CD14-positive monocyte (primary cell): Measurements from ENCODE around the gene ATL1. TPM values are rescaled to one million over a fixed set of nuclear protein-coding genes. Genes with fewer than 3 reads are reported as not detected.

Experiments
- DNase-seq, 3 donors: peaks; one replicate each; pipeline ENCODE4 v3.0.0-alpha.2; 2011 to 2022
- H2AFZ ChIP-seq: 2 replicates; pipeline ENCODE4 v1.6.0; 2012; ENCODE audit warnings: mild to moderate bottlenecking, low read depth, low read length, inconsistent platforms; ENCODE audit not compliant: insufficient read depth, poor library complexity, severe bottlenecking
- H3K27ac ChIP-seq, 2 donors: 1 replicate in 1 of 2; 2 replicates in 1 of 2; pipeline ENCODE4 v1.5.1; 2012 to 2013; ENCODE audit warnings: low read length in 2 of 2, control low read depth in 1 of 2, inconsistent platforms in 1 of 2, low read depth in 1 of 2, mild to moderate bottlenecking in 1 of 2
- H3K27me3 ChIP-seq, 2 donors: one replicate each; pipeline versions ENCODE4 v1.6.0 to v1.6.1; 2011 to 2013; ENCODE audit warnings: low read length in 2 of 2; ENCODE audit not compliant: control insufficient read depth in 2 of 2, insufficient read depth in 2 of 2
- H3K36me3 ChIP-seq, 2 donors: replicated peaks in 1 of 2; 1 replicate in 1 of 2; 2 replicates in 1 of 2; pipeline versions ENCODE4 v1.5.1 to v1.6.1; 2012 to 2013; ENCODE audit warnings: low read length in 2 of 2, control low read depth in 1 of 2, inconsistent platforms in 1 of 2, mild to moderate bottlenecking in 1 of 2; ENCODE audit not compliant: insufficient read depth in 2 of 2, control insufficient read depth in 1 of 2
- H3K4me1 ChIP-seq, 2 donors: 1 replicate in 1 of 2; 2 replicates in 1 of 2; pipeline versions ENCODE4 v1.5.1 to v1.6.1; 2012 to 2013; ENCODE audit warnings: low read length in 2 of 2, control low read depth in 1 of 2, inconsistent platforms in 1 of 2, mild to moderate bottlenecking in 1 of 2, moderate library complexity in 1 of 2; ENCODE audit not compliant: insufficient read depth in 2 of 2, control insufficient read depth in 1 of 2
- H3K4me2 ChIP-seq: replicated peaks from 2 replicates; pipeline ENCODE3; 2012; ENCODE audit warnings: low read length, moderate library complexity, mild to moderate bottlenecking; ENCODE audit not compliant: poor library complexity, severe bottlenecking; ENCODE audit errors: extremely low read depth
- H3K4me3 ChIP-seq, 3 experiments: fragments of 200-600 bp in 1 of 3; sonication (generic) in 1 of 3; replicated peaks in 1 of 3; 1 replicate in 2 of 3; 2 replicates in 1 of 3; pipeline ENCODE4 v1.5.1; 2011 to 2013; ENCODE audit warnings: low read length in 3 of 3, mild to moderate bottlenecking in 3 of 3, control low read depth in 2 of 3, low read depth in 2 of 3, inconsistent platforms in 1 of 3, moderate library complexity in 1 of 3
- H3K79me2 ChIP-seq: 2 replicates; pipeline ENCODE4 v1.6.0; 2012; ENCODE audit warnings: mild to moderate bottlenecking, control low read depth, inconsistent platforms, low read length, moderate library complexity; ENCODE audit not compliant: insufficient read depth
- H3K9ac ChIP-seq: 2 replicates; pipeline ENCODE4 v1.6.0; 2017; ENCODE audit warnings: low read length, mild to moderate bottlenecking; ENCODE audit not compliant: insufficient read depth, poor library complexity, severe bottlenecking
- H3K9me3 ChIP-seq, 2 donors: replicated peaks in 1 of 2; 1 replicate in 1 of 2; 2 replicates in 1 of 2; pipeline versions ENCODE4 v1.5.1 to v1.6.1; 2012 to 2013; ENCODE audit warnings: low read length in 2 of 2, control low read depth in 1 of 2; ENCODE audit not compliant: control insufficient read depth in 1 of 2, insufficient read depth in 1 of 2
- H4K20me1 ChIP-seq: 2 replicates; pipeline ENCODE4 v1.6.0; 2012; ENCODE audit warnings: mild to moderate bottlenecking, low read length, control low read depth, moderate library complexity; ENCODE audit not compliant: insufficient read depth
- H3K27ac Mint-ChIP-seq, 7 donors: one replicate each; pipeline ENCODE4 v1.8.0; 2020; ENCODE audit warnings: mild to moderate bottlenecking in 7 of 7, mixed read lengths in 7 of 7, moderate library complexity in 6 of 7, inconsistent platforms in 2 of 7
- H3K27me3 Mint-ChIP-seq, 3 donors: one replicate each; pipeline ENCODE4 v1.8.0; 2021 to 2022; ENCODE audit warnings: low read depth in 3 of 3, mild to moderate bottlenecking in 3 of 3, mixed read lengths in 3 of 3, moderate library complexity in 3 of 3, inconsistent platforms in 1 of 3
- H3K36me3 Mint-ChIP-seq, 2 donors: one replicate each; pipeline ENCODE4 v1.8.0; 2020; ENCODE audit warnings: mixed read lengths in 2 of 2, inconsistent platforms in 1 of 2, mild to moderate bottlenecking in 1 of 2
- H3K4me1 Mint-ChIP-seq: one replicate; pipeline ENCODE4 v1.8.0; 2020; ENCODE audit warnings: mild to moderate bottlenecking, mixed read lengths
- H3K4me3 Mint-ChIP-seq, 2 donors: one replicate each; pipeline ENCODE4 v1.8.0; 2020; ENCODE audit warnings: mild to moderate bottlenecking in 2 of 2, mixed read lengths in 2 of 2, moderate library complexity in 1 of 2
- H3K9me3 Mint-ChIP-seq, 7 donors: one replicate each; pipeline ENCODE4 v1.8.0; 2020 to 2022; ENCODE audit warnings: mixed read lengths in 7 of 7, mild to moderate bottlenecking in 6 of 7, moderate library complexity in 6 of 7, inconsistent platforms in 2 of 7
- CTCF ChIP-seq: fragments of 200-600 bp; IDR thresholded peaks from one replicate; pipeline ENCODE4 v1.8.0; 2022; ENCODE audit warnings: antibody characterized with exemption, mild to moderate bottlenecking
- WGBS: methylation state at CpG from one replicate; pipeline ENCODE4 v1.1.5; 2013; ENCODE audit warnings: missing lambda C conversion rate; ENCODE audit not compliant: insufficient coverage; 5-methylcytosine and 5-hydroxymethylcytosine counted together
- intact Hi-C, 2 donors: fragments of 100-400 bp; cut with micrococcal nuclease; formaldehyde crosslinking; loops; one replicate each; pipeline versions ENCODE4 v1.15.0 to v1.15.1; 2023
- polyA plus RNA-seq, 3 donors: library from polyadenylated mRNA; depleted of rRNA in 1 of 3; unstranded in 2 of 3; stranded (reverse) in 1 of 3; fragments of 300-500 nt in 2 of 3; fragments of >200 nt in 1 of 3; fragmentation: Illumina TruSeq in 2 of 3; gene quantifications; 1 replicate in 2 of 3; 2 replicates in 1 of 3; pipeline ENCODE4 v1.2.3, GENCODE V29; 2012 to 2021

Gene ATL1
- polyA plus RNA-seq, 3 donors: 0.36 to 1.1 (median 0.99) TPM

GRCh38 chr14:50656776-50657175, 96.8 kb downstream of the ATL1 start:
- peaks cover 0 to 2% of the 10 kb centered on the region in 2 donors for H3K36me3 ChIP-seq
- H3K9ac ChIP-seq: no peak overlapping the region
- 100% methylated on average over 3 of the region's 6 CpGs for WGBS
- no peak for TF ChIP-seq CTCF
- no peak overlapping the region for H3K27ac Mint-ChIP-seq
- no peaks in the 10 kb centered on the region for H3K9me3 ChIP-seq
- intact Hi-C loops: no loop called here
- no peaks in the 10 kb centered on the region for H4K20me1 ChIP-seq
- H3K4me3 Mint-ChIP-seq: no peak overlapping the region
- peaks cover 1% of the 10 kb centered on the region for H3K4me1 Mint-ChIP-seq
- H3K27me3 Mint-ChIP-seq: peaks cover 0 to 2% (median 0%) of the 10 kb centered on the region in 3 donors
- H3K4me1 ChIP-seq: no peaks in the 10 kb centered on the region
- no peaks in the 10 kb centered on the region for H3K27me3 ChIP-seq
- no peak for DNase-seq
- peaks cover 0 to 2% (median 0%) of the 10 kb centered on the region in 7 donors for H3K9me3 Mint-ChIP-seq
- H3K27ac ChIP-seq: no peak overlapping the region
- no peaks in the 10 kb centered on the region for H3K79me2 ChIP-seq
- H2AFZ ChIP-seq: no peak overlapping the region
- H3K4me3 ChIP-seq: no peak overlapping the region
- H3K4me2 ChIP-seq: no peak overlapping the region
- H3K36me3 Mint-ChIP-seq: peaks cover 19 to 20% of the 10 kb centered on the region in 2 donors

DNA sequence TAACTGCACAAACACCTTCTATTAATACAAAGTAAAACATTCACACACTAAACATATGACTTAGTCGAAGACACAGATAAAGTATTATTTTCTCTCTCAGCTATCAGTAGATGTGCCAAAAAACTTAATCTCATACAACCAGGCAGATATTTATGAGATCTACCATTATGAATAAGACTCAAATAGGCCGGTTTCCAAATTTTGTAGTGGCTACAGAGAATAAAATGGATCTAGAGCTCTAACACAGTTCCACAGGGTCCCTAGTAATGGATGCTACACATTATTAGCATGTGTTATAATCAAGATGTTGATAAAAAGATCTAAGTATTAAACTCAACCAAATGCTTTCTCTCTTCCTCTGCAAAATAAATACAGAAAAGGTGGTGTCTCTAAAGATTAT, 97.8 kb downstream of the ATL1 start:
- intact Hi-C loops: no loop called here
- no peaks in the 10 kb centered on the region for H3K79me2 ChIP-seq
- H4K20me1 ChIP-seq: no peaks in the 10 kb centered on the region
- WGBS: no CpG with 5 or more reads among the region's 2 CpGs
- no peak for DNase-seq
- Mint-ChIP-seq H3K27me3 (peaks cover 0 to 2% (median 0%) of the 10 kb centered on the region in 3 donors), H3K36me3 (peaks cover 20 to 23% of the 10 kb centered on the region in 2 donors), H3K4me1 (peaks cover 1% of the 10 kb centered on the region), H3K4me3 (no peak overlapping the region), H3K9me3 (peaks cover 0 to 2% (median 0%) of the 10 kb centered on the region in 7 donors), H3K27ac (no peak overlapping the region)
- TF ChIP-seq CTCF: no peak
- no peak overlapping the region for H2AFZ ChIP-seq
- H3K4me3 ChIP-seq: no peak overlapping the region
- no peak overlapping the region for H3K9ac ChIP-seq
- H3K4me1 ChIP-seq: no peaks in the 10 kb centered on the region
- H3K9me3 ChIP-seq: no peaks in the 10 kb centered on the region
- H3K27ac ChIP-seq: no peak overlapping the region
- no peaks in the 10 kb centered on the region for H3K27me3 ChIP-seq
- H3K36me3 ChIP-seq: peaks cover 0 to 2% of the 10 kb centered on the region in 2 donors
- H3K4me2 ChIP-seq: no peak overlapping the region
